CD4-positive, alpha-beta T cell treated with Interleukin-21 for 1 hour (primary cell): ENCODE results near the gene SLC25A10.

Source experiments
- DNase-seq: peaks from one replicate; pipeline ENCODE4 v3.0.0-alpha.2; 2020

SLC25A10 gene, protein sequence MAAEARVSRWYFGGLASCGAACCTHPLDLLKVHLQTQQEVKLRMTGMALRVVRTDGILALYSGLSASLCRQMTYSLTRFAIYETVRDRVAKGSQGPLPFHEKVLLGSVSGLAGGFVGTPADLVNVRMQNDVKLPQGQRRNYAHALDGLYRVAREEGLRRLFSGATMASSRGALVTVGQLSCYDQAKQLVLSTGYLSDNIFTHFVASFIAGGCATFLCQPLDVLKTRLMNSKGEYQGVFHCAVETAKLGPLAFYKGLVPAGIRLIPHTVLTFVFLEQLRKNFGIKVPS

GRCh38 chr17:81711814-81712467 is at the start of gene SLC25A10:
Gene SLC25A10 (plus strand): TSS chr17:81712284. CDS start chr17:81712427, 143 bp downstream.
- DNase-seq = peak; percentile 77

DNA sequence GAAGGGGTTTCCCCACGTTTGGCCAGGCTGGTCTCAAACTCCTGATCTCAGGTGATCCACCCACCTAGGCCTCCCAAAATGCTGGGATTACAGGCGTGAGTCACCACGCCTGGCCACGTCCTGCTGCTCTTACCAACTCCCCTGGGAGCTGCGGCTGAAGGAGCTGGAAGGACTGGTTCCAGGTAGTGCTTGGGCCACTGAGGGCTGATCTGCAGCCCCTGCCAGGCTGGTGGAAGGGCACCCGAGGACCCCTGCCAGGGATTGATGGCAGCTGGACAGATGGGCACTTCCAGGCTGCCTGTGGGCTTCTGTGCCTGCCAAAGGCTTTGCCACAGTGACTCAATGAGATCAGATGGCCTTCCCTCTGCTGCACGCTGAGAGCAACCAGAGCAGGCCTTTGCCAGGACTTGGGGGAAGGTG is 48.0 kb upstream of the SLC25A10 start:
- no peak for DNase-seq

DNA sequence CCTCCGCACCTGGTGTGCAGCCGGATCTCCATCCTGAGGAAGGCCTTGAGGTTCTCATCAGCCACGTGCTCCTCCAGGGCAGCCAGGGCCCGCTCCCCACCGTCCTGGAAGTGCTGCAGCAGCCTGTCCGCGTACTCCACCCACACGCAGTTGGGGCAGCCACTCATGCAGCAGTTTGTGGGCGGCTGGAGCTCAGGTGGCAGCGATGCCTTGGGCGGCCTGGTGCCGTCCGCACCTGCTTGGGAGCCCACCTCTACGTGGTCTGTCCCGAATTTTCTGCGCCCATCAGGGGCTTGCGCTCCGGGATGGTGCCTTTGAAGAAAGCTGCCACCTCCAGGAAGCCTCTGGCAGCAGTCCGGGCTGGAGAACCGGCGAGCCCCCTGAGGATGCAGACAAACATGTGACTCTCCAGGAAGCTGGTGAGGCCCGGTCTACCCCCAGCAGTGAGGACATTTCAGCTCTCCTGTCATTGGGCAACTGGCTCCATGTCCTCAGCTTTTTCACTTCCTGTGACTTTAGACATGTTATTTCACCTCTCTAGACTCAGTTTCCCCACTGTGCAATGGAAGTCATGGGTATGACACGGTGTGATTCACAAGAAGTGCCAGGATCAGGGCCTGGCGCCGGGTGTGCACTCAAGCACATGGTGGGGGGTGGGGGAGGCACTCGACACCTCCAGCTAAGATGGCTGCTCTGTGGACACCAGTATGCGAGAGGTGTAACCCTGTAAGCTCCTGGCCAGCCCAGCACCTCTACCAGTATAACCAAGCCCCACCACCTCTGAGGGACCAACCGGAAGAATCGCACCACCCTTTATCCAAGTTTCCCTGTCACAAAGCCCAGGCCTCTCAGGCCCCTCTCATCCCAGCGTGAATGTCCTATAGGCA is 46.6 kb upstream of the SLC25A10 start:
- DNase-seq = peak; percentile 40

DNA sequence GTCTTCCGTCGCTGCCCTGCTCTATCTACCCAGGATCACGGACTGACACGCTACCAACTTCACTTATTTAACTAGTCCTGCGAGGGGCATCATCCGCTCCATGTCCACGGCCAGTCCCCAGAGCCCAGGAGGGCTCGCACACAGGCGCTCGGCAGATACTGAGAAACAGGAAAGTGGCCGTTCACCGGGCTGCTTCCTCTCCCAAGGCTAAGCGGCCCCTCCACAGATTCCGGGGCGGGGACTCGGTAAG is 46.1 kb upstream of the SLC25A10 start:
- DNase-seq = peak; percentile 28

GRCh38 chr17:81666342-81667191 is 45.5 kb upstream of the SLC25A10 start, which contains the start of the genes CCDC137 and OXLD1:
Gene CCDC137 (plus strand): TSS chr17:81666737. CDS start chr17:81666767, 30 bp downstream.
Gene OXLD1 (minus strand): TSS chr17:81666605. CDS start chr17:81666577, 28 bp downstream.
- DNase-seq = peak; percentile 92

DNA sequence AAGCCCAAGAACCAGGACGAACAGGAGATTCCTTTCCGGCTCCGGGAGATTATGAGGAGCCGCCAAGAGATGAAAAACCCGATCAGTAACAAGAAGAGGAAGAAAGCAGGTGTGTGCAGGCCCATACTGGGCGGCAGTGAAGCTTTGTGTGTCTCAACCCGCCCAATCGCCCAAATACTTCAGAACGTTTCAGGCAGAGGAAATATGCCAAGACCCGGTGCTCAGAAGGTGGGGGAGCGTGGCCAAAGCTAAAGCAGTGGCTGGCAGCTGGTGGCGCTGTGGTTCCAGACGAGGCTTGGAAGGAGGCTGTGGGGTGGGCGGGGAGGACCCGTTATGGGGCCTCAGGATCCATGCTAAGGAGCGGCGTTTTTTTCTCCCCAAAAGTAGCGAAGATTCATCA is 44.3 kb upstream of the SLC25A10 start:
- DNase-seq = no peak

DNA sequence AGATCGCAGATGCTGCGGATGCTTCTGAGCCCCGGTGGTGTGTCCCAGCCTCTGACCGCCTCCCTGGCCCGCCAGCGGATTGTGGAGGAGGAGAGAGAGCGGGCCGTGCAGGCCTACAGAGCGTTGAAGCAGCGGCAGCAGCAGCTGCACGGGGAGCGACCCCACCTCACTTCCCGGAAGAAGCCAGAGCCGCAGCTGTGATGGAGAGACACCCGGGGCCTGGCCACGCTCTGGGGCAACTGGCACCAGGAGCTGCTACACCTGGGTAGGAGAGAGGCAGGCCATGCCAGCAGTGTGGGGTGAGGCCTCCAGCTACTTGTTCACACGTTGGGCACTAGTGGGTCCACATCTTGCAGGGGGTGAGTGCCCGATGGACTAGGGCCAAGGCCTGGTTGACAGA is 39.6 kb upstream of the SLC25A10 start:
- no peak for DNase-seq

DNA sequence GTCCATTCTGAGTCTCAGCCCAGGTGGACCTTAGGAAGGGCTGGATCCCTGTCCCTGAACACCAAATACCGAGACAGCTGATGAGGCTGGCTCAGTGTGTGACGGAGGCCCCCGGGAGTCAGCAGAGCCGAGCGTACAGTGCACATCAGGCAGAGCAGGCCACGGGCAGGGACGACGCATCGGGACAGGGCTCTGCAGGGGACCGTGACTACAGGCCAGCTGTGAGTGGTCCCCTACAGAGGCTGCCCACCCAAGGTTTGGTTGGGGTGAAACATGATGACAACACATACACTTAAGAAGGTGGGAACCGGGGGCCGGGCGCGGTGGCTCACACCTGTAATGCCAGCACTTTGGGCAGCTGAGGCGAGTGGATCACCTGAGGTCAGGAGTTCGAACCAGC is 39.1 kb upstream of the SLC25A10 start:
- no peak for DNase-seq

GRCh38 chr17:81673561-81674258 is 38.4 kb upstream of the SLC25A10 start:
- no peak for DNase-seq

DNA sequence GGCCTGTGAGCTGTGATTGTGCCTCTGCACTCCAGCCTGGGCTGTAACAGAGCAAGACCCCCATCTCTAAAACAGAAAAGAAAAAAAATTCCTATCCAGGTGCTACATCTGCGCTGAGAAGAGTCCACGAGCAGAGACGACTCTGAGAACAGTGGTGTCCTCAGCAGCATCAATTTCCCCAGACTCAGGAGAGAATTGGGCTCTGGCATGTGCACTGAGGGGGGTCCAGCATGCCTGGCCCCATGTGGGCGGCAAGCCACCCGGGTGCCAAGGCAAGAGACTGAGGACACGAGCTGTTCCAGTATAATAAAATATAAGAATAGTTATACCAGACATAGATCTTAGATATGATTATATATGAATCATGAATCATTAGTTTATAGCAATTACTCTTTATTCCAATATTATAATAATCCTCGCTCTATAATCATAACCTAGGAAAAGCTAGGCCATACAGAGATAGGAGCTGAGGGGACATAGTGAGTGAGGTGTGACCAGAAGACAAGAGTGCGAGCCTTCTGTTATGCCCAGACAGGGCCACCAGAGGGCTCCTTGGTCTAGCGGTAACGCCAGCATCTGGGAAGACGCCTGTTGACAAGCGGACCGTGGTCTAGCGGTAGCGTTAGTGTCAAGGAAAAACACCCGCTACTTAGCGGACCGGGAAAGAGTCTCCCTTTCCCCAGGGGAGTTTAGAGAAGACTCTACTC is 36.4 kb upstream of the SLC25A10 start:
- DNase-seq = peak; percentile 45

GRCh38 chr17:81676906-81677305 is 35.2 kb upstream of the SLC25A10 start:
- no peak for DNase-seq

DNA sequence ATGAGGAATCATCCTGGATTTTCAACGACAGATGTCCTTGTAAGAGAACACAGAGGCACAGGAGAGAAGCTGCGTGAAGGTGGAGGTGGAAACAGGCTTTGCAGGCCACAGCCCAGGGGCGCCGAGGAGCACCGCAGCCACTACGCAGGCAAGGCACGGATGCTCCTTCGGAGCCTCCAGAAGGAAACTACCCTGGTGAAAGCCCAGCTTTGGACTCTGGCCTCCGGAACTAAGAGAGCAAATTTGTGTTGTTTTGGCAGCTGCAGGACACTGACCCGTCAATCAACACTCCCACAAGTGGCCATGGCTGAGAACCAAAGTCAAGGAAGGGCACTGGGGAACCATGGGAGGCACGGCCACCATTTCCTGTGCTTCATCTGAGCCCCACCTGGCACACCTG is 31.9 kb upstream of the SLC25A10 start:
- no peak for DNase-seq

- DNase-seq = no peak
These were observed 30.4 kb upstream of the SLC25A10 start for GRCh38 chr17:81681672-81682071.

GRCh38 chr17:81682565-81683207 is 29.4 kb upstream of the SLC25A10 start:
- no peak for DNase-seq

DNA sequence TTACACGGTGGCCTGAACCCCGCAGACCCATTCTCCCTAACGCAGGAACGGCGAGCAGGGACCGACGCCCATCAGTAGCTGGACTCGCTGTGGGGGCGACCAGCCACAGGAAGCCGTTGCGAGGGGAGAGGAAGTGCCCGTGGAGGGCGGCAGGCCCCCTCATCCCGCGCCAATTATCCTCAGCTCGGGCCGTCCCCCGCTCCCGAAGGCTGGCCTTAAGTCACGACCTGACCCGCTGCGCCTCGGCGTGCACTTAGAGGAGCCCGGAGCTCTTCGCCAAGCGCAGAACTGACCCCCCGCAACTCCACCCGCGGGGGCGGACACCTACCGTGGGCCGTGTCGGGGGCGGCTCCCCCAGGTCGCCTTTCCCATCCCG is 28.9 kb upstream of the SLC25A10 start:
- DNase-seq = no peak

DNA sequence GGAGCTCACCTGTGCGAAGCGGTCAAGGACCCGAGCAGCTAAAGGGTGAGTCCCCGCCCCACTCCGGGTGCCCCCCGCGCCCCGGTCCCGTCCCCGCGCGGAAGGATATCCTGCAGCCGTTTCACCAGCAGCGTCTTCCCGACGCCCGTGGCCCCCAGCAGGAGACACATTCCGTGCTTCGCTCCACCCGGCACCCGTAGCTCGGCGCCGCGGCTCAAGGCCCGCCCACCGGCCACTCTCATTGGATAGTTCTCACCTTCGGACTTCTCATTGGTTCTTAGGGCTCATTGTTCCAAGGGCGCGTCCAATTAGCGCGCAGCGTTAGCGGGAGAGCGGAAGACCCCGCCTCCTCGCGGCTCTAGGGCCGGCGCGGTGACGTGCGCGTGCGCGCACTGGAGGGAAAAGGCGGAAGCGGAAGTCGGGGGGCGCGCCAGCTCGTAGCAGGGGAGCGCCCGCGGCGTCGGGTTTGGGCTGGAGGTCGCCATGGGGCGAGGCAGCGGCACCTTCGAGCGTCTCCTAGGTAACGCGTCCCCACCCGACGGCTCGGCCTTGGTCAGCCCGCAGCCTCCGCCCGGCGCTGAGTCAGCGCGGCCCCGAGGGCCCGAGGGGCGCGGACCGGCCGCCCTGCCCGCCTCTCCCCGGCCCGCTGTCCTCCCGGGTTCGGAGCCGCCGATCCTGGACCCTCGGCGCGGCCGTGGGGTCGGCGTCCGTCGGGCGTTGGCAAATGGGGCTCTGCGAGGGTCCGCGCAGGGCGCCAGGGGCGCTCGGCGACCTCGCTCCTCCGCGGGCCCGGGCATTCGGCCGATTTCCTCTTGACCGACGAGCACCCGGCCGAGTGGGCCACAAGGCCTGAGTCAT is 28.3 kb upstream of the SLC25A10 start, which contains the start of the genes ARL16 and HGS:
TSS of gene ARL16 (minus strand) at position 214 of the 858 bp plus-strand sequence. CDS start at position 170, 44 bp downstream.
TSS of gene HGS (plus strand) at position 428 of the 858 bp plus-strand sequence. CDS start at position 484, 56 bp downstream.
- DNase-seq = peak; percentile 99

- DNase-seq = no peak
These were observed 27.6 kb upstream of the SLC25A10 start for GRCh38 chr17:81684442-81684911.

DNA sequence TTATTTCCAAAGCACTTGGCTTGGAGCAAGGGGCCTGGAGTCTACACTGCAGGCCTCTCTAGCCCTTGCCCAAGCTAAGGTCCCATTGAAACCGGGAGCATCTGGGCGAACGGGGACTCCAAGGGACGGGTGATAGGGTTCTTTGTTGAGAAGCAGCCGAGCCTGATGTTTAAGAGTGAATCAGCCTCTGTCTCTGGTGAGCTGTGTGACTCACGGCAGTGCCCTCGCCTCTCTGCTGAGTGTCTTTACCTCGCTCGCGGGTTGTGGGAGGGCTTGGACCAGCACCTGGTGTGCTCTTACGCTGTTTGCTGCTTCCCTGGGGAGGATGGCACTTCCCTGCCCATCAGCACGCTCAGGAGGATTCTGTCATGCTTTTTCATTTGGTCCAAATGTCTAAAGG is 27.0 kb upstream of the SLC25A10 start:
- no peak for DNase-seq

- no peak for DNase-seq
These were observed 25.5 kb upstream of the SLC25A10 start for GRCh38 chr17:81686614-81687013.
